ENCODE measurements around the gene SNAI3. TPM values are rescaled to one million over a fixed set of nuclear protein-coding genes. Genes with fewer than 3 reads are reported as not detected.

Gene SNAI3
- total RNA-seq, 4 donors from 2014 or later = 1.2 to 2.2 (median 1.6) TPM

DNA sequence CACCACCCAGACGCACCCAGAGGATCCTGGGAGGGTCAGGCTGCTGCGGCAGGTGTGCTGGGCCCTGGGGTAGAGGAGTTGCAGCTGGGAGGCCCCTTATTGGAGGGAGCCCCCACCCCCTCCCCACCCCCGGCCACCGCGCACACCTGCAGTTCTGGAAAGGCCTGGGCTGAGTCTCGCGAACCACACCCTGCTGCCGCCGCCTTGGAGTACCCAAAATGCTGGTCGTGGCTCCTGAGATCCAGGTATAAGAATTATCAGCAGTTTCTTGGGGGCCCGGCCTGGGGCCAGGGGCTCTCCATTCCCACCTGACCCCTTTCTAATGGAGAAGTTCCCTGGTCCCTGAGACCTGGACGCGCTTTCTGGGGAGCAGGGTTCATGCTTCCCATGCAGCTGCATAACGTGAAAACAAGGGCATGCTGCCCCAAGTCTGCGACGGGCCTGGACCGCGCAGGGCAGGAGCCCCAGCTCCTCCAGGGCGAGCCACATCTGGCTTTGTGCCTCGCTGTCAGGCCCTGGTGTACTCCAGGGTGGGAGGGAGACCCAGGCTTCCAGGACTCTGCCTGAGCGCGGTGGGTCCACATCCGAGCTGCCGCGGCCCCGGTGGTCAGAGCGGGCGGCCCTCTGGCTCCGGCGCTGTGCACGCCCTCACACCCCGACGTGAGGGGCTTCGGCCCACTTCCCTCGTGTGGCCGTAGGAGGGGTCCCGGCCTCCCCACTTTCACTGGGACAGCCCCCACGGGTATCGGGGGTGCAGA lies 7.3 kb upstream of the SNAI3 start:
- no peak for TF ChIP-seq POLR2A (IDR thresholded peaks at IDR 0.05)
- TF ChIP-seq, protein P1, sequence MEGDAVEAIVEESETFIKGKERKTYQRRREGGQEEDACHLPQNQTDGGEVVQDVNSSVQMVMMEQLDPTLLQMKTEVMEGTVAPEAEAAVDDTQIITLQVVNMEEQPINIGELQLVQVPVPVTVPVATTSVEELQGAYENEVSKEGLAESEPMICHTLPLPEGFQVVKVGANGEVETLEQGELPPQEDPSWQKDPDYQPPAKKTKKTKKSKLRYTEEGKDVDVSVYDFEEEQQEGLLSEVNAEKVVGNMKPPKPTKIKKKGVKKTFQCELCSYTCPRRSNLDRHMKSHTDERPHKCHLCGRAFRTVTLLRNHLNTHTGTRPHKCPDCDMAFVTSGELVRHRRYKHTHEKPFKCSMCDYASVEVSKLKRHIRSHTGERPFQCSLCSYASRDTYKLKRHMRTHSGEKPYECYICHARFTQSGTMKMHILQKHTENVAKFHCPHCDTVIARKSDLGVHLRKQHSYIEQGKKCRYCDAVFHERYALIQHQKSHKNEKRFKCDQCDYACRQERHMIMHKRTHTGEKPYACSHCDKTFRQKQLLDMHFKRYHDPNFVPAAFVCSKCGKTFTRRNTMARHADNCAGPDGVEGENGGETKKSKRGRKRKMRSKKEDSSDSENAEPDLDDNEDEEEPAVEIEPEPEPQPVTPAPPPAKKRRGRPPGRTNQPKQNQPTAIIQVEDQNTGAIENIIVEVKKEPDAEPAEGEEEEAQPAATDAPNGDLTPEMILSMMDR (IDR thresholded peaks at IDR 0.05 in 4 of 5, conservative IDR thresholded peaks at IDR 0.05 in 1 of 5) = no peak
- Histone ChIP-seq H3K4me3 (no peak overlapping the region), H3K36me3 (peaks cover 0 to 23% of the 10 kb centered on the region in 2 donors), H3K4me1 (peaks cover 7 to 12% of the 10 kb centered on the region in 2 donors), H3K27ac (no peak overlapping the region), H3K27me3 (no peaks in the 10 kb centered on the region), H3K9me3 (no peaks in the 10 kb centered on the region)
- no peak for DNase-seq
- ATAC-seq = no peak
- in situ Hi-C loops (cut with MboI; ENCODE audit: low sequenced_read_pairs in 4 of 4) (no loop called here), intact Hi-C loops (cut with DNase I; ENCODE audit: low total_unique reads) (no loop called here)

DNA sequence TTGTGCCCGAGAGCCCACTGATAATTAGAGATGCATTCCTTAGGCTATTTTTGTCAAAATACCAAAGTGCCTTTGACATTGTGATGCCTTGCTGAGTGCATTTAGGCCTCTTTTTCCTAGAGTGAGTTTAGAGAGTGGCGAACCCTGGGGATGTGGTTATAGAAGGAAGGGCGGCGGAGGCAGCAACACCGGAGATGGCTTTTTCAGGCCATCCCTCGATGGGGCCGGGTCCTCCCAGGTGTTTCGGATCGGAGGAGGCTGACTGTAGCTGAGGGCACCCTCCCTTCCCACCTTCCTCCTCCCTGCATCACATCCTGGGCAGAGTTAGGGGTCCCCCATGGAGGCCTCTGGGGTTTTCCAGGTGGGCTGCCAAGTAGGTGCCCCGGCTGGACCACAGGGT lies 6.6 kb upstream of the SNAI3 start:
- Histone ChIP-seq H3K9me3 (no peaks in the 10 kb centered on the region), H3K27me3 (no peaks in the 10 kb centered on the region), H3K4me1 (peaks cover 12 to 19% of the 10 kb centered on the region in 2 donors), H3K36me3 (peaks cover 0 to 15% of the 10 kb centered on the region in 2 donors), H3K4me3 (no peak overlapping the region), H3K27ac (no peak overlapping the region)
- intact Hi-C loops (cut with DNase I; ENCODE audit: low total_unique reads) (no loop called here), in situ Hi-C loops (cut with MboI; ENCODE audit: low sequenced_read_pairs in 4 of 4) (no loop called here)
- no peak for DNase-seq
- no peak for ATAC-seq
- TF ChIP-seq POLR2A (IDR thresholded peaks at IDR 0.05) = no peak
- TF ChIP-seq, protein P1 (IDR thresholded peaks at IDR 0.05 in 4 of 5, conservative IDR thresholded peaks at IDR 0.05 in 1 of 5) = no peak

DNA sequence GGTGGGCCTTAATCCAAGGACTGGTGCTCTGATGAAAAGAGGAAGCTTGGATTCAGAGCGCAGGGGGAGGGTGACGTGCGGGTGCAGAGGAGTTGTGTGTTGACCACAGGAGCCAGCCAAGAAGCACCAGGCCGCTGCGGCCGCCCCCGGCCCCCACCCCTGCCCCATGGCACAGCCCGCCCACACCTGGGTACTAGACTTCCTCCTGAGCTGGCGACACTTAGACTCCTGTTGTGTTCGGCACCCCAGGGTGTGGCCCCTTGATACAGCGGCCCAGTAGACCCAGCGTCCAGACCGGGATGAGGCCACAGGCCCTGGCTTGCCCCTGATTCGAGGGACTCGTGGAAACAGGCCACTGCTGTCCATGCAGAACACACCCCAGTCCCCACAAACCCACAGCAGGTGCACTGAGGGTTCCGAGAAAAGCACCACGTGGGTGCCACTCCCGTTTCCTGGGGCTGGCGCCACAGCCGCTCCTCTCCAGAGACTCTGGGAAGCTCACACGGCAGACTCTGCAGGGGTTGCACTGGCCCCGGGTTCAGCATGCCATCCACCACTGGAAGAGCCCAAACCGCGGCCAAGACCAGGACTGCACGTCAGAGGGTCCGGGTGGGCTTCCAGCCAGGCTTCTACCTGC lies 5.7 kb upstream of the SNAI3 start:
- Histone ChIP-seq H3K4me1 (peaks cover 19 to 26% of the 10 kb centered on the region in 2 donors), H3K36me3 (peaks cover 0 to 7% of the 10 kb centered on the region in 2 donors), H3K27ac (no peak overlapping the region), H3K9me3 (no peaks in the 10 kb centered on the region), H3K4me3 (no peak overlapping the region), H3K27me3 (no peaks in the 10 kb centered on the region)
- in situ Hi-C loops (cut with MboI; ENCODE audit: low sequenced_read_pairs in 4 of 4) (no loop called here), intact Hi-C loops (cut with DNase I; ENCODE audit: low total_unique reads) (no loop called here)
- no peak for TF ChIP-seq POLR2A (IDR thresholded peaks at IDR 0.05)
- TF ChIP-seq, protein P1 (IDR thresholded peaks at IDR 0.05 in 4 of 5, conservative IDR thresholded peaks at IDR 0.05 in 1 of 5) = no peak
- no peak for DNase-seq
- no peak for ATAC-seq

DNA sequence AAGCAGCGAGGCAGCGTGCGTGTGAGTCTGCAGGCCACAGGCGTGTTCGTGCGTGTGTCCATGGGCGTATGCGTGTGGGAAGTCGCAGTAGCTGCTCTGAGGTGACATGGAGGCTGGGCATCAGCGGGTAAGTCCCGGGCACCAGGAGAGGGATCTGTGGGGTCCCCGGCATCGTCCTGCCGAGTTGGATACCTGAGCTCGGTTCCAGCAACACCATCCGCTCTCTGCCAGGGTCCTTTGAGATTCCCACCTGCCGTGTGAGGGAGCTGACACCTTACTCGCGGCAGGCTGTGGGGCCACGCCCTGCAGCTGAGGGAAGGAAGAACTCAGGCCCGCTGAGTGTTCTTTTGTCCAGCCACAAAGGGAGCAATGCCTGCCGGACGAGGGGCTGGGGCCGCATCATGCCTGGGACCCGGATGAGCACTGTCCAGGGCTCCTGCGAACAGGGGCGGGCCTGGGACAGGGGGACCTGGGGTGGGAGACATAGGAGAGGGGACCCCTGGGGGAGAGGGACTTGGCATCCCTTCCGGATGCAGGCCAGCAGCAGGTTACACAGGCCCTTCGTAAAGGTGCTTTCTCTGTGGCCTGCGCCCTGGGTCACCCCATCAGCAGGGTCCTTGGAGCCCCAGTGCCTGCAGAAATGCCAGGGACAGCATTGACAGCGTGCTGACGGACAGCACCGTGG lies 5.0 kb upstream of the SNAI3 start:
- Histone ChIP-seq H3K27ac (no peak overlapping the region), H3K4me1 (peaks cover 24 to 30% of the 10 kb centered on the region in 2 donors), H3K27me3 (no peaks in the 10 kb centered on the region), H3K4me3 (no peak overlapping the region), H3K9me3 (no peaks in the 10 kb centered on the region), H3K36me3 (no peaks in the 10 kb centered on the region)
- in situ Hi-C loops (cut with MboI; ENCODE audit: low sequenced_read_pairs in 4 of 4) = no loop called here
- ATAC-seq (no peak), DNase-seq (no peak)
- intact Hi-C loops (cut with DNase I; ENCODE audit: low total_unique reads) = no loop called here
- TF ChIP-seq POLR2A (IDR thresholded peaks at IDR 0.05) = no peak

Data from gastrocnemius medialis (tissue), 4 donors.